Measurements from ENCODE around the gene GAS2L2.

- TF ChIP-seq EP300 (IDR thresholded peaks at IDR 0.05): no peak
- no peak for TF ChIP-seq CTCF (IDR thresholded peaks at IDR 0.05)
- no peak for TF ChIP-seq POLR2A (IDR thresholded peaks at IDR 0.05)
Measured at GRCh38 chr17:35709874-35710273, 43.2 kb downstream of the GAS2L2 start.

All from tibial nerve (tissue), 4 donors.